H1 (cell line): Measurements from ENCODE around the gene BICD1. TPM values are rescaled to one million over a fixed set of nuclear protein-coding genes. Genes with fewer than 3 reads are reported as not detected.

Experiments used
- CHD1 ChIP-seq: IDR thresholded peaks from 2 replicates; pipeline ENCODE4 v1.6.1; 2012; ENCODE audit warnings: low read depth, low read length, improper control_type of control experiment
- HDAC2 ChIP-seq, 2 experiments: fragments of 300-600 bp in 1 of 2; sonication (generic) in 1 of 2; IDR thresholded peaks; 2 replicates each; pipeline ENCODE4 v1.6.1; 2011 to 2012; ENCODE audit warnings: low read depth in 2 of 2, low read length in 2 of 2, mild to moderate bottlenecking in 2 of 2, moderate library complexity in 2 of 2, borderline replicate concordance in 1 of 2, inconsistent platforms in 1 of 2
- KDM5A ChIP-seq: fragments of 200-600 bp; IDR thresholded peaks from 2 replicates; pipeline ENCODE4 v1.7.1; 2012; ENCODE audit warnings: mild to moderate bottlenecking, low read length, inconsistent platforms, mixed read lengths
- POU5F1 ChIP-seq: IDR thresholded peaks from 2 replicates; pipeline ENCODE4 v1.6.1; 2011; ENCODE audit warnings: low read depth, mild to moderate bottlenecking, low read length, moderate library complexity
- RAD21 ChIP-seq, 2 experiments: IDR thresholded peaks in 1 of 2; conservative IDR thresholded peaks in 1 of 2; 2 replicates each; pipeline ENCODE4 v1.6.1; 2011; ENCODE audit warnings: low read depth in 2 of 2, low read length in 2 of 2, improper control_type of control experiment in 1 of 2, inconsistent platforms in 1 of 2, mild to moderate bottlenecking in 1 of 2, moderate library complexity in 1 of 2
- SIN3A ChIP-seq, 2 experiments: IDR thresholded peaks in 1 of 2; conservative IDR thresholded peaks in 1 of 2; 2 replicates each; pipeline ENCODE4 v1.6.1; 2011 to 2012; ENCODE audit warnings: low read length in 2 of 2, improper control_type of control experiment in 1 of 2, low read depth in 1 of 2, mild to moderate bottlenecking in 1 of 2
- TAF7 ChIP-seq: optimal IDR thresholded peaks from 2 replicates; pipeline ENCODE3; 2011; ENCODE audit warnings: low read depth, mild to moderate bottlenecking, inconsistent platforms, low read length, moderate library complexity, borderline replicate concordance
- polyA plus RNA-seq, 7 experiments: library from polyadenylated mRNA; depleted of rRNA in 3 of 7; stranded (reverse) in 5 of 7; unstranded in 2 of 7; fragments of >200 nt in 5 of 7; fragments of 200-250 nt in 2 of 7; gene quantifications; 1 replicate in 5 of 7; 2 replicates in 1 of 7; 4 replicates in 1 of 7; pipeline versions ENCODE4 v1.2.1 to v1.2.3, GENCODE V29; 2011 to 2013; ENCODE audit warnings: missing spikeins in 2 of 7, mixed read lengths in 2 of 7
- total RNA-seq: library from RNA; stranded (reverse); fragmentation: NEBNext Ultra II Directional; extraction: Animal tissue kit (Norgen Biotek cat#: 25700); gene quantifications from 2 replicates; pipeline ENCODE4 v1.2.1, GENCODE V29; 2021

Gene BICD1
- total and polyA plus RNA-seq, 2 of the 8 experiments (the other 6 are each of a cell fraction or from before 2014, with no cell fraction given) = 34.1 to 58.4 TPM

DNA sequence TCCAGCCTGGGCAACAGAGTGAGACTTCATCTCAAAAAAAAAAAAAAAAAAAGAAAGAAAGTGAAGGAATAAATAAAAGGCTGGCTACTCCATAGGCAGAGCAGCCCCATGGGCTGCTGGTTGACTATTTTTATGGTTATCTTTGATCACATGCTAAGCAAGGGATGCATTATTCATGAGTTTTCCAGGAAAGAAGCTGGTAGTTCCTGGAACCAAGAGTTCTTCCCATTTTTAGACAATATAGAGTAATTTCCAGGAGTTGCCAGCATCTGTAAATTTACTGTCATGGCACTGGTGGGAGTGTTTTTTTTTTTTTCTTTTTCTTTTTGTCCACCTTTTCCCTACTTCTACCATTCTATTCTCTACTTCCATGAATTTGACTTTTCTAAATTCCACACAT, 316.9 kb downstream of the BICD1 start (continued):
- TF ChIP-seq CHD1 (no peak), TAF7 (no peak), POU5F1 (no peak), SIN3A (conservative IDR thresholded peaks at IDR 0.05 in 1 of 2, IDR thresholded peaks at IDR 0.05 in 1 of 2; ENCODE audit: low read depth in 1 of 2, low read length in 2 of 2) (no peak), HDAC2 (IDR thresholded peaks at IDR 0.05; ENCODE audit: borderline replicate concordance in 1 of 2, low read depth in 2 of 2, low read length in 2 of 2) (no peak), KDM5A (no peak), RAD21 (IDR thresholded peaks at IDR 0.05 in 1 of 2, conservative IDR thresholded peaks at IDR 0.05 in 1 of 2; ENCODE audit: low read depth in 2 of 2, low read length in 2 of 2) (no peak)
